GM18909 (cell line): ENCODE data around the gene DBX1.
"Not testable (repeated sequence)": the region's sequence is repeated elsewhere in the genome, so short reads cannot be mapped to it uniquely, and the experiment has no call there.

Source experiments
- ATAC-seq: cut with Tn5 transposase; IDR thresholded peaks from one replicate; pipeline ENCODE4 v1.9.1; 2021; ENCODE audit warnings: mild to moderate bottlenecking; ENCODE audit not compliant: unreplicated experiment, poor library complexity

Gene DBX1

GRCh38 chr11:20161923-20162744 is 1.9 kb upstream of the DBX1 start:
- ATAC-seq, result no peak

GRCh38 chr11:20161230-20161918 is 1.1 kb upstream of the DBX1 start:
- ATAC-seq, result no peak

GRCh38 chr11:20159466-20160381 is 551 bp downstream of the DBX1 start:
- ATAC-seq, result no peak

- no peak for ATAC-seq
Observed at GRCh38 chr11:20158597-20159257, 1.5 kb downstream of the DBX1 start.

- no peak for ATAC-seq
Observed at GRCh38 chr11:20157728-20158127, 2.5 kb downstream of the DBX1 start.

GRCh38 chr11:20156876-20157613 is 3.2 kb downstream of the DBX1 start:
- no peak for ATAC-seq

GRCh38 chr11:20156280-20156875 is 3.9 kb downstream of the DBX1 start:
- ATAC-seq, result no peak

- no peak for ATAC-seq
Observed at GRCh38 chr11:20155683-20156279, 4.5 kb downstream of the DBX1 start.

GRCh38 chr11:20154381-20154780 is 5.9 kb downstream of the DBX1 start:
- no peak for ATAC-seq

GRCh38 chr11:20138707-20139106 is 21.6 kb downstream of the DBX1 start:
- no peak for ATAC-seq

GRCh38 chr11:20137637-20138036 is 22.6 kb downstream of the DBX1 start:
- no peak for ATAC-seq

- ATAC-seq, result no peak
Observed at GRCh38 chr11:20134991-20135736, 25.1 kb downstream of the DBX1 start.

- ATAC-seq, result no peak
Observed at GRCh38 chr11:20132667-20133039, 27.6 kb downstream of the DBX1 start.

GRCh38 chr11:20131788-20132666 is 28.2 kb downstream of the DBX1 start:
- ATAC-seq, result peak; percentile 66

GRCh38 chr11:20129665-20130064 is 30.6 kb downstream of the DBX1 start:
- ATAC-seq, result no peak

GRCh38 chr11:20128528-20128825 is 31.8 kb downstream of the DBX1 start:
- not testable (repeated sequence) for ATAC-seq
